Bronchial epithelial cell (primary cell): Measurements from ENCODE around the gene TNS4. TPM values are rescaled to one million over a fixed set of nuclear protein-coding genes. Genes with fewer than 3 reads are reported as not detected.

Experiments
- DNase-seq: peaks from one replicate; pipeline ENCODE4 v3.0.0-alpha.2; 2010; ENCODE audit warnings: low read depth
- FAIRE-seq: peaks from 2 replicates; lab custom pipeline; 2011; peaks lifted over from hg19 to GRCh38; lab: Jason Lieb, UNC
- H3K27me3 ChIP-seq: 2 replicates; pipeline ENCODE4 v1.5.1; 2011; ENCODE audit warnings: low read length; ENCODE audit not compliant: control insufficient read depth, insufficient read depth
- H3K36me3 ChIP-seq: 2 replicates; pipeline ENCODE4 v1.5.1; 2011; ENCODE audit warnings: low read length; ENCODE audit not compliant: control insufficient read depth, insufficient read depth
- H3K4me3 ChIP-seq: 2 replicates; pipeline ENCODE4 v1.5.1; 2011; ENCODE audit warnings: mild to moderate bottlenecking, low read depth, low read length, control low read depth
- CTCF ChIP-seq: IDR thresholded peaks from 2 replicates; pipeline ENCODE4 v1.5.1; 2011; ENCODE audit warnings: mild to moderate bottlenecking, moderate library complexity, low read length, control low read depth, inconsistent platforms; ENCODE audit not compliant: insufficient read depth, severe bottlenecking
- total RNA-seq: library from RNA; depleted of rRNA; stranded (reverse); fragments of >200 nt; gene quantifications from 2 replicates; pipeline ENCODE4 v1.2.1, GENCODE V29; 2014

TNS4 gene
- total RNA-seq, 1 donor from 2014 or later, result 27.1 TPM

GRCh38 chr17:40516581-40517285 is 15.3 kb upstream of the TNS4 start:
- H3K4me3 ChIP-seq, result no peak overlapping the region
- H3K36me3 ChIP-seq, result no peaks in the 10 kb centered on the region
- H3K27me3 ChIP-seq, result no peaks in the 10 kb centered on the region
- no peak for TF ChIP-seq CTCF
- FAIRE-seq (no peak), DNase-seq (peak; percentile 74)

GRCh38 chr17:40515491-40516041 is 14.1 kb upstream of the TNS4 start:
- Histone ChIP-seq H3K27me3 (no peaks in the 10 kb centered on the region), H3K4me3 (no peak overlapping the region), H3K36me3 (no peaks in the 10 kb centered on the region)
- no peak for TF ChIP-seq CTCF
- FAIRE-seq (no peak), DNase-seq (no peak)

GRCh38 chr17:40515011-40515410 is 13.6 kb upstream of the TNS4 start:
- no peak for FAIRE-seq
- no peak for TF ChIP-seq CTCF
- no peak for DNase-seq
- Histone ChIP-seq H3K4me3 (no peak overlapping the region), H3K27me3 (no peaks in the 10 kb centered on the region), H3K36me3 (no peaks in the 10 kb centered on the region)

GRCh38 chr17:40514013-40514875 is 12.8 kb upstream of the TNS4 start:
- no peak for FAIRE-seq

GRCh38 chr17:40511667-40512220 is 10.3 kb upstream of the TNS4 start:
- H3K27me3 ChIP-seq, result no peaks in the 10 kb centered on the region
- H3K4me3 ChIP-seq, result no peak overlapping the region
- DNase-seq, result no peak
- H3K36me3 ChIP-seq, result no peaks in the 10 kb centered on the region
- no peak for TF ChIP-seq CTCF
- no peak for FAIRE-seq

More at GRCh38 chr17:40514013-40514875, 12.8 kb upstream of the TNS4 start:
- no peak for DNase-seq
- Histone ChIP-seq H3K4me3 (no peak overlapping the region), H3K27me3 (no peaks in the 10 kb centered on the region), H3K36me3 (no peaks in the 10 kb centered on the region)
- TF ChIP-seq CTCF, result no peak
